Tibial nerve (tissue), 3 donors: Measurements from ENCODE around the gene ARID4A.

Source experiments
- POLR2A ChIP-seq, 2 donors: fragments of 450-650 bp; IDR thresholded peaks; one replicate each; pipeline ENCODE4 v1.6.1; 2017; ENCODE audit warnings: antibody characterized with exemption in 2 of 2, mild to moderate bottlenecking in 2 of 2, moderate library complexity in 2 of 2
- TF ChIP-seq, protein P1 (sequence below), 5 experiments: fragments of 200-600 bp in 3 of 5; fragments of 450-650 bp in 2 of 5; sonication (generic) in 3 of 5; IDR thresholded peaks; one replicate each; pipeline ENCODE4 v1.5.1; 2016 to 2019; ENCODE audit warnings: antibody characterized with exemption in 5 of 5, mild to moderate bottlenecking in 3 of 5, moderate library complexity in 2 of 5

DNA sequence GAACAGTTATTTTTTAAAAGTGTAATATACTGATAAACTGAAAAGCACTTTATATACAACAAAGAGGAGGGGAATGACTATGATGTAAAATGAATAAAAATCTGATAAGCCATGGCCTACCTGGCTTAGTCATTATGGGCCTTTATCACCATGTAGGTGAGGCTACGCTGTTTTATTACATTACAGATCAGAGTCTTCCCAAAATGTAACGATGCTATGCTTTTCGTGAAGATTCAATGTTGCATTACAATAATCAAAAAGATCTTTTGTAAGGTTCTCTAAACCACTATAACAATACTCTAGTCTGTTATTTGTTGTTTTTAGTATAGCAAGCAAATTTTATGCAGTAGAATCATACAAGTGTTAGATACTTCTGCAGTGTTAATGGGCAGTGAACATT, 34.2 kb downstream of the ARID4A start:
- TF ChIP-seq, protein P1, sequence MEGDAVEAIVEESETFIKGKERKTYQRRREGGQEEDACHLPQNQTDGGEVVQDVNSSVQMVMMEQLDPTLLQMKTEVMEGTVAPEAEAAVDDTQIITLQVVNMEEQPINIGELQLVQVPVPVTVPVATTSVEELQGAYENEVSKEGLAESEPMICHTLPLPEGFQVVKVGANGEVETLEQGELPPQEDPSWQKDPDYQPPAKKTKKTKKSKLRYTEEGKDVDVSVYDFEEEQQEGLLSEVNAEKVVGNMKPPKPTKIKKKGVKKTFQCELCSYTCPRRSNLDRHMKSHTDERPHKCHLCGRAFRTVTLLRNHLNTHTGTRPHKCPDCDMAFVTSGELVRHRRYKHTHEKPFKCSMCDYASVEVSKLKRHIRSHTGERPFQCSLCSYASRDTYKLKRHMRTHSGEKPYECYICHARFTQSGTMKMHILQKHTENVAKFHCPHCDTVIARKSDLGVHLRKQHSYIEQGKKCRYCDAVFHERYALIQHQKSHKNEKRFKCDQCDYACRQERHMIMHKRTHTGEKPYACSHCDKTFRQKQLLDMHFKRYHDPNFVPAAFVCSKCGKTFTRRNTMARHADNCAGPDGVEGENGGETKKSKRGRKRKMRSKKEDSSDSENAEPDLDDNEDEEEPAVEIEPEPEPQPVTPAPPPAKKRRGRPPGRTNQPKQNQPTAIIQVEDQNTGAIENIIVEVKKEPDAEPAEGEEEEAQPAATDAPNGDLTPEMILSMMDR (IDR thresholded peaks at IDR 0.05), result no peak
- TF ChIP-seq POLR2A (IDR thresholded peaks at IDR 0.05), result no peak
